HG03520 (cell line): ENCODE results near the gene DOK6.
"Not testable (repeated sequence)": the region's sequence is repeated elsewhere in the genome, so short reads cannot be mapped to it uniquely, and the experiment has no call there.

Experiments
- ATAC-seq: cut with Tn5 transposase; IDR thresholded peaks from one replicate; pipeline ENCODE4 v1.9.1; 2021; ENCODE audit warnings: mild to moderate bottlenecking, moderate library complexity; ENCODE audit not compliant: unreplicated experiment

The DOK6 gene

DNA sequence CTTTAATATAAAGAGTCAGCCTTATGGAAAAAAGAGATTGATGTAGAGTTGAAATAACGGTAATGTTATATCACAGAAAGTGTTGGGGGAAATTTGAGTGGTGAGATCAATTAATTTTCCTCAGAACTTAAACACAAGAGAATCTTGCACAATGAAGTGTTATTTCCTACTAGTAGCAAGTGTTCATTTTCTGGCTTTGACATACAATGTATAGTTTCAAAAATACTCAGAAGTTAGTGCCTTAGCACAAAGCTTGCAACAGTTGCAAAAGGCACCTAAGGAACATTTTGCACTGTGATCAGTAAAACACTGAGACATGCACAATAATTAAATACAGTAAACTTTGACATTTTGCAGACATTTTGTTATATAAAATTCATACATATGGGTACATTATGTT is 385.7 kb downstream of the DOK6 start:
- ATAC-seq: no peak

DNA sequence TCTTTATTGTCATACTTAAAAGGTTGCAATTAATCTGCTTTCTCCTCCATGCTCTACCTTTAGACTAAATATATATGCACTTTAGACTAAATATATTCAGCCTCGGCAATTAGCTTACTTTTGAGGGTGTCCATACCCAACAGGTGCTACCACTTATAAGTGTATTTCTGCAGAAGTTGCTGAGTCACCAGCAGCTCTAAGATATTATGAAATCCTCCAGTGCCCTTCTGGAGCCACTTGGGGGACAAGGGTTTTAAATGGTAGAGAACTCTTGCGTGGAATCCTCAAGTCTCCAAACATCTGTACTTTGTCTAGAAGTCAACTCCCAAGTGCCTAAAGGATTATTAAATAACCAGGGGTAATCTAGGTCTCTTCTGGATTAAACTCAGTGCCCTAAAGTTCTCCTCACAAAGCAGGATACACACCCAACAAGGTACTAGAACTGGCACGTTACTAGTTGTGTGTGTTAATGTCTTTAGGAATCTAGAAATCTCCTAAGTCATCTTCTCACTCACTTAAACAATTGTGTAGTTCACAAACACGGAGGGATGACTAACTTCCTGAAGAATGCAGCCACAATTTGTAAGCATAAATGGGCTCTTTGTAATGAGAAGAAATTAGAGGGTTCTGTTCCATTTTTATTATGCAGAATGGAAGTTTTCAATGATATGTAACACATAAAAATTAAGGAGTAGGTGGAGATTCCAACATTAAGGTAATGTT is 387.3 kb downstream of the DOK6 start:
- ATAC-seq: no peak

DNA sequence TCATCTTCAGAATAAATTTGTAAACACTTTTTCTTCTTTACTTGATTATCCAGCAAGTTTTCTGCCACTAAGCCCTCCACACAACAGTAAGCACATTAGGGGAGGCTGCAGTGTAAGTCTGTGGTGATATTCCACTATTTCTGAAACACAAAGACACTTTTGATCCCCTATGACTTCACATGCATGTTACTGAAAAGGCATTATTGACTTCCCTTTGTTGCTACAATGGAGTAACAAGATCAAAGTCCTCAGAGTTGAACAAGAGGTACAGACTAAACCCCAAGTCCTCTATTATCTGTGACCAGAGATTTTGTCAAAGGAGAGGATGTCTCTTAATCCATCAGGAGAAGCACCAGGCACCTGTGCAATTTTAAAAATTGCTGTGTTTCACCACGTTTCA is 389.1 kb downstream of the DOK6 start:
- ATAC-seq: no peak

DNA sequence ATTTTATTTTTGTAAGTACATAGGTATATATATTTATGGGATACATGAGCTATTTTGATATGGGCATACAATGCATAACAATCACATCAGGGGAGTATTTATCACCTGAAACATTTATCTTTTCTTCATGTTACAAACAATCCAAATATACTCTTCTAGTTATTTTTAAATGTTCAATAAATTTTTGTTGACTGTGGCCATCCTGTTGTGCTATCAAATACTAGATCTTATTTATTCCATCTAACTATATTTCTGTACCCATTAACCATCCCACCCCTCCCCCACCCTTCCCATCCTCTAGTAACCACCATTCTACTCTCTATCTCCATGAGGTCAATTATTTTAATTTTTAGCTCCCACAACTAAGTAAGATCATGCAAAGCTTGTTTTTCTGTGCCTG is 390.0 kb downstream of the DOK6 start:
- no peak for ATAC-seq

DNA sequence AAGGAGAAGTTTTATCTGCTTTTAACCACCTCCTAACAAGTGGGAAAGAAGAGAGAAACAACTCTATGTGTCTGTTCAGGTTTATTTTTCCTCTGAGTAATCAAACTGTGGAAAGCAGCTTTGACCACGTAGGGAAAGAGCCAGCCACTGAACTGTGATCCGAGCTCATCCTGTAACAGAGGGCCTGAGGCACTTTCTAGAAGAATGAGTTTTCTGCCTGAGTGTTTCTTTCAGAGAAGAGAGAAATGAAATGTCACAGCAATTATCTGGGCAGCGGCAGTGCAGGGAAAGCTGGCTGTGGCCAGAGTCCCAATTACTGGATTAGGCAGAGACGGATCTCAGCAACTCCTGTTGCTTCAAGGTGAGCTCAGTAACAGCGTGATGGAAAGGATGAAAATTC is 395.1 kb downstream of the DOK6 start:
- ATAC-seq: no peak

DNA sequence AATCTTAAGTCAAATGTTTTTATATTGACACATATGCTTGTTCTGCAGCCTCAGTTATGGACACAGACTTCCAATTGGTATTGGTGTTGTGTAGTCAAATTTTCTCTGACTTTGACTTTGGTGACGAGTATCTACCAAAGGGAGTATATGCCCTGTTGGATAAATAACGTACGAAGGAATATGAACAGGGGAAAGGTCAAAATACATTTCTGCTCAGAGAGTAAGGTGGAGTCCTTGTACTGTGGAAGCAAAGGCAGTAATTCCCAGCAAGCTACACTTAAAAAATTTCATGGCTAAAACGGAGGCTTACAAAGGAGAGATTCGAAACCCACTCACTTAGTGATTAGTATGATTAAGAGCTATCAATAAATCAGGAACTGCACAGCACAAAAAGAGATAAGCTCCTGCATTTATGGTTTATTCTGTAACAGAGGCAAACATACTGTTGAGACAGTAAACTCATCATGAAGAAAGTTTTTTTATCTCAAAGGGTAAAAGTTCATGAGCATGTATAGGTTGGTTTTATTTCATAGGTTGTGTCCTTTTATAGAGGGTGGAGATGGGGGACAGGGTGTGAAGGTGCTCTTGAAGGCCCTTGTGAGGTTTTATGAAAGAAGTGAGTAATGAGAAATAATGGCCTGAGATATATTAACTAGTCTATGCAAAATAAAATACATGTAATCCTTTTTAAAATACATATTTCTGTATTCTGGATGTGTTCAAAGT is 404.3 kb downstream of the DOK6 start:
- ATAC-seq: no peak

DNA sequence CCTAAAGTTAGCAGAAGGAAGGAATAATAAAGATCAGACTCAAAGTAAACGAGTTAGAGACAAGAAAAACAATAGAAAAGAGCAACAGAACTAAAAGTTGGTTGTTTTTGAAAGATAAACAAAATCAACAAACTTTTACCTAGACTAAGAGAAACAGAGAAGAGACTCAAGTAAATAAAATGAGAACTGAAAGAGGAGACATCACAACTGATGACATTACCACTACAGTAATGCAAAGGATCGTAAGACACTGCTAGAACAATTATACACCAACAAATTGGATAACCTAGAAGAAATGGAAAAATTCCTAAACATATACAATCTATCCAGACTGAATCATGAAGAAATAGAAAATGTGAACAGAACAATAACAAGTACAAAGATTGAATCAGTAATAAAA is 407.7 kb downstream of the DOK6 start:
- ATAC-seq: no peak

DNA sequence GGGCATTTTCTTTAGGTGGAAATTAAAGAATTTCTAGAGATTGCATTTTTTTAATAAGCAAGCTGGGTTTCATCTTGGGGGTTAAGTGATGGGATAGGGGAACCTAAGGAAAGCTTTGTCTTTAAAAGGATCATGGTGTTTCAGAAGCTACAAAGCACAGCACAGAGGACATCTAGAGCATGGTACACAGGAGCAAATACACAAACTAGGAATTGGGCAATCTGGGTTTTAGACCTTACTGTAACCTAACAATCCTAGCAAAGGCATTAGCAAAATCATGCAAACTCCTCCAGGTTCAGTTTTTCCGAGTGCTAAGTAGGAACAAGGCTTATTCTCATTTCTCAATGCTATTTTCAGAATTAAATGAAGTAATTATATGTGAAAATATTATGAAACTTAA is 412.9 kb downstream of the DOK6 start:
- ATAC-seq: no peak

DNA sequence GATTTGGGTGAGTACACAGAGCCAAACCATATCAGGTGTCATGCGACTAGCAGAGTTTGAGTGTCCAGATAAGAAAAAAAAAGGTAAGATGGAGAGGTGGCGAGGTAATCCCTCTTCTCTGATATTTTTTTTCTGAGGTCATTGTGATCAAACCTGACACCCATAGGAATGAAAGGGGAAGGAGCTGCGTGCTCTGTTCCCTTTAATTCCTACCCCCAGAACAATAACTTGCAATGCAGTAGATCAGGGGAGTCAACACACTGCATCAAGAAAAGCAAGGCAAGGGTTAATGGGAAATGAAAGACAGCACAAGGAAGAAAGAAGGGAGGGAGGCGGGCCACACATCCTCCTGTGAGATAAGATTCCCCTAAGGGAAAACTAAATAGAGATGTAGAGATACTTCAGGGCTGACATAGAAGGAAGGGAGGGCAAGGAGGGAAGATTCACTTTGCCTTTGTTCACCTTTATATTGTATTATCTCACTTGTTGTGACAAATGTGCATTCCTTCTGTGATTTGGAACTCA is 414.2 kb downstream of the DOK6 start:
- ATAC-seq: no peak

DNA sequence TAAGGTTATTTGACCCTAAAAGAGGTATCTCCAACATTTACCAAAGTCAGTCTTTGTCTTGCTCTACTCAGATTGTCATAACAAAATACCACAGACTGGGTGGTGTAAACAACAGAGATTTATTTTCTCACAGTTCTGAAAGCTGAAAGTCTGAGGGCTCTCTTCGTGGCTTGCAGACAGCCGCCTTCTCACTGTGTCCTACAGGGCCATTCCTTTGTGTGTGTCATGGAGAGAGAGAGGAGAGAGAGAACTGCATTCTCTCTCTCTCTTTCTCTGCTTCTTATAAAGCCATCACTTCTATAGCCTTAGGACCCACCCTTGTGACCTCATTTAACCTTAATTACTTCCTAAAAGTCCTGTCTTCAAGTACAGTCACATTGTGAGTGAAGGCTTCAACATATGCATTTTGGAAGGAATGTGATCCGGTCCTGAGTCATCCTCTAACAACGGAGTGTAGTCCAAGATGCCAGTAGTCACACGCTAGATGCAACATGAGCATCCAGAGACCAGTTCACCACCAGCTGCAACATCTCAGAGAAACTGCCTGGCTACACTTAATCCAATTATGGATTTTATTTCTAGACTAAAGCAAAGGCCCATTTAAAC is 416.8 kb downstream of the DOK6 start:
- ATAC-seq: no peak

DNA sequence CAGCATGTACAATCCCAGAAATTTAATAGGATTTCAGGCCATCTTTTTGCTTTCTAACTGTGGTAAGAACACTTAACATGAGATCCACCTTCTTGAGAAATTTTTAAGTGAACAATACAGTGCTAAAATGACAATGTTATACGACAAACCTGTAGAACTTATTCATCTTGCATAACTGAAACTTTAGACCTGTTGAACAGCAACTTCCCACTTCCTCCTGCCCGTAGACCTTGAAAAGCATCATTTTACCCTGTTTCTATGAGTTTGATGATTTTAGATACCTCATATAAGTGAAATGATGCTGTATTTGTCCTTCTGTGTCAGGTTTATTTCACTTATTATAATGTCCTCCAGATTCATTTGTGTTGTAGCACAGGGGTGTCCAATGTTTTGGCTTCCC is 418.8 kb downstream of the DOK6 start:
- ATAC-seq: no peak

DNA sequence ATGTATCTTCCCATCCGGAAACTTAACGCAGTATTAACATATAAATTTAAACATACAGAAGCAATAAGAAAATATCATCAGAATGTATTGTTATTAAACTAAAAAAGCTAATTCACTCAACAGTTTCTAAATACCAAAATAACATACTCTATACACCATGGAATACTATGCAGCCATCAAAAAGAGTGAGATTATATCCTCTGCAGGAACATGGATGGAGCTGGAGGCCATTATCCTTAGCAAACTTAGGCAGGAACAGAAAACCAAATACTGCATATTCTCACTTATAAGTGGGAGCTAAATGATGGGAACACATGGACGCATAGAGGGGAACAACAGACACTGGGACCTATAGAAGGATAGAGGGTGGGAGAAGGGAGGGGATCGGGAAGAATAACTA is 419.9 kb downstream of the DOK6 start:
- no peak for ATAC-seq

DNA sequence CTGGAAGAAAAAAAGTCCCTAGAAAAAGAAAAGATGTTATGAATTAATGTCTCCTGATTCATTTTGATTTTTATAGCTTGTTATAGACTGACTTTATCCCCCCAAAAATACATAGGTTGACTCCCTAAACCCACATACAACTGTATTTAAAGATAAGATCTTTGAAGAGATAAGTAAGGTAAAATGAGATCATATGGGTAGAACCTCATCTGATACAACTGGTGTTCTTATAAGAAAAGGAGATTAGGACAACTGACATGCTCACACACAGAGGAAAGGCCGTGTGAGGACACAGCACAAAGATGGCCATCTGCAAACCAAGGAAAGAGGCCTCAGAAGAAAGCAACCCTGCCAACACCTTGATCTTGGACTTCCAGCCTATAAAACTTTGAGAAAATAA is 429.5 kb downstream of the DOK6 start:
- no peak for ATAC-seq

DNA sequence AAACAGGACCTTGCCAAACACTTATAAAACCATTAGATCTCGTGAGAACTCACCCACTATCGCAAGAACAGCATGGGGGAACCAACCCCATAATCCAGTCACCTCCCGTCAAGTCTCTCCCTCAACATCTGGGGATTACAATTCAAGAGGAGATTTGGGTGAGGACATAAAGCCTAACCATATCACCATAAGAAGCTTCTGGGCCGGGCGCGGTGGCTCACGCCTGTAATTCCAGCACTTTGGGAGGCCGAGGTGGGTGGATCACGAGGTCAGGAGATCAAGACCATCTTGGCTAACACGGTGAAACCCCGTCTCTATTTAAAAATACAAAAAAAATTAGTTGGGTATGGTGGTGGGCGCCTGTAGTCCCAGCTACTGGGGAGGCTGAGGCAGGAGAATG is 434.3 kb downstream of the DOK6 start:
- ATAC-seq: not testable (repeated sequence)

DNA sequence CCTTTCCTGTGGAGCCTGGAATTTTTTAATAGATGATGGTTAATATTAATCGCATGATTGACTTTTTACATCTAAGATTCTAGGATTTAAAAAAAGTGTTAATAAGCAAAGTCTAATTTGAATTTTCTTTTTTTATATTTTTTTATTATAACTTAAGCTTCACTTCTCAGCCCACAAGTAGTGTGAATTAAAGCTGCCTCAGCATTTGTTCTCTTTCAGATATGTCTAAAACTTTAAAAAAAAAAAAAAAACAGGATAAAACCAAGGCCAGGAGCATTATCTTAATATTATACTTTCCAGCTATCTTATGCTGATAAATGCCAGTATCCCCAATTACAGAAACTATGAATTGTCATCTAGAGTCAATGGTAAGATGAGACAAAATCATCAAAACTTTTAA is 437.3 kb downstream of the DOK6 start:
- ATAC-seq: no peak

DNA sequence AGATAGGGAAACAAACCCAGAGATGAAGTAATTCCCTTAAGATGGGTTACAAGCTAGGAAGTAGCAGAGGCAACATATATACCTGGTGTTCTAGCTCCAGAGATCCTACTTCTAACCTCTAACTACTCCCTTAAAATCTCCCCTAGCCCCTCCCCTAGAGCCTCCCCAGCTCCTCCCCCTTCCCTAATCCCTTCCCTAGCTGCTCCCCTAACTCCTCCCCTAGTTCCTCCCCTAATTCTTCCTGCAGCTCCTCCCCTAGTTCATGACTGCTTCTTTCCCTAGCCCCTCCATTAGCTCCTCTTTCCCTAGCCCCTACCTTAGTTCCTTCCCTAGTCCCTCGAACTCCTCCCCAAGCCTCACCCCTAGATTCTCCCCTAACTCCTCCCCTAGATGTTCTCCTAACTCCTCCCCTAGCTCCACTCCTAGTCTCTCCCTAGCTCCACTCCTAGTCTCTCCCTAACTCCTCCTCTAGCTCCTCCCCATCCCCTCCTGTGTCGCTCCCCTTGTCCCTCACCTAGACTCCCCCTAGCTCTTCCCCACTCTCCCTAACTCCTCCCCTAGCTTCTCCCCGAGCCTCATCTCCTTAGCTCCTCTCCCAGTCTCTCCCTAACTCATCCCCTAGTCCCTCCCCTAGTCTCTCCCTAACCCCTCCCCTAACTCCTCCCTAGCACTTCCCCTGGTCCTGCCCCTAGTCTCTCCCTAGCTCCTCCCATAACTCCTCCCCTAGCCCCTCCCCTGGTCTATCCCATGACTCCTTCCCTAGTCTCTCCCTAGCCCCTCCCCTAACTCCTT is 438.1 kb downstream of the DOK6 start:
- no peak for ATAC-seq

DNA sequence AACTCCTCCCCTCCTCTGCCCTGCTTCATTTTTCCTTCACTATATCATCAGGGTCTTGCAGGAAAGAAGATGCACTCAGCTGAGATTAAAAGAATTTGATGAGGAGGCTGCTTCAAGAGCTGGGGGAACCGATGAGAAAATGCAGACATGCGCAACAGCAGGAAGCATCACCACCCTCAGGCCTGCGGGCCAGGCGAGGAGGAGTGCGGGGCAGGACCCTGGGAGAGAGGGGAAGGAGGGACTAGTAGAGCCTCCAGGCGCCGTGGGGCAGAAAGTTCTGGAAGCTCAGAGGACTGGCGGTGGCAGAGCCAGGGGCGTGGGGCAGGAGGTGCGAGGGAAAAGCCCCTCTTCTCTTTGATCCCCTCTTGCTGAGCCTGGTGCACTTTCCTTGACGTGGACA is 438.8 kb downstream of the DOK6 start:
- ATAC-seq: no peak

DNA sequence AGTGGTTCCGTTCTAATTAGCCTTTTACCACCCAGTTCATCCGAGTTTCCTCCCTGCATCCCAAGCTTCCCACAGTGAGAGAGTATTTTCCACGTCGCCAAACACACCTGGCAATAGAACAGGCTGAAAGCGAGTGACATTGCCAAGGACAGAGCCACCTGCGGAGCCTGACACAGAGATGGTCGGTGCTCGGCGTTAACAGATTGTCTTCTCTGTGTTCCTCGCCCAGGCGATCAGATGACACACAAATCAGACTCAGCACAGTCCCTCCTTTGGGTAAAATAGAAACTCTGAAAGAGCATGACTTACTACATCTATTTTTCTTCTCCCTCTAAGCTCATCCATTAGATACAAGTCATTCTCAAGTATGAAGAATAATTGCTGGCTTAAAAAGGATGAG is 439.3 kb downstream of the DOK6 start:
- no peak for ATAC-seq

DNA sequence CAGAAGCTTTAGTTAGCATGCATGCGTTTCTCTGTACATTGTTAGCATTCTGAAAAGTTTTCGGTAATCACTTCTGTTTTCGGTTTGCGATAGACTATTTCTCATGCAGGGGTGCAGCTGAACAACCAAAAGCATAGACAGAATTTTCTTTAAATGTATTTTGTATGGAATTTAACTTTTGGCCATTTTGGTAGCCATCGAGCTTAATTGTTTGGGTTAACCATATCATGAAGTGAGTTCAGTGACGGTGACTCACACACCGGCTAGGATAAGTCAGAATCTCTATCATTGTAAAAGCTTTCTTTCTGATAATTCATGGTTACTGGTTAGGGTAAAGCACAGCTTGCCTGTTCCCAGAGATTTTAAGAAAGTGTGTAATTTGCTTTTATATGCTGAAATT is 439.8 kb downstream of the DOK6 start:
- ATAC-seq: no peak

DNA sequence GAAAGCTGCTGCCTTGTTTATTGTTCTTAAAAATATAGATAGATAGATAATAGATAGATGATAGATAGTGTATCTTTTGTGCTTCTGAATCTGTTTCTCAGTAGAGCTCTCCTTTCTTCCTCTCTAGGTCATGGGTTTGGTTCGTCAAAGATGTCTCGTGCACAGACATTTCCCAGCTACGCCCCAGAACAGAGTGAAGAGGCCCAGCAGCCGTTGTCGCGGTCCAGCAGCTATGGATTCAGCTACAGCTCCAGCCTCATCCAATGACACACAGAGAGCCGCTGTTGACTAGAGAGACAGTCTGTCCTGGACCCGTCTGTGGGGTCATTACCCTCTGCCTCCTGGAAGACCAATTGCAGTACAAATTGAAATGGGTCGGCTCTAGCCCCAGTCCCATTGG is 440.4 kb downstream of the DOK6 start:
- ATAC-seq: no peak

DNA sequence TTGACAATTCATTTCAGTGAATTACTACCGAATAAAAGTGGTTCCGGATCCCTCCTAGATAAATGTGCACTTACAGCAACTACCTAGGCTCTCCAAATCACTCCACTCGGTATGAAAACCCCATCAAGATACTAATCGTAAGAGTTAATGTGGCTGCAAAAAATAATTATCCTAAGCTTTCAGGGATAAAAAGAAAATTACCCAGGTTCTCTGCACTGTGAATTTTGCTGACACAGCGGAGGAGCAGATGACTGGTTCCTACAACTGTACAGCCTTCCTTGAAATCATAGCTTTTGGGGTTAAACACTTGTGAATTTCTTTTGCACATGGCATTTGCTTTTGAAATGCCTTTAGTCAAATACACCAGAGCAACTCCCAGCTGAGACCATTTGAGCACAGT is 442.3 kb downstream of the DOK6 start:
- no peak for ATAC-seq
